ENCODE data around the gene SYAP1.

SYAP1 gene

DNA sequence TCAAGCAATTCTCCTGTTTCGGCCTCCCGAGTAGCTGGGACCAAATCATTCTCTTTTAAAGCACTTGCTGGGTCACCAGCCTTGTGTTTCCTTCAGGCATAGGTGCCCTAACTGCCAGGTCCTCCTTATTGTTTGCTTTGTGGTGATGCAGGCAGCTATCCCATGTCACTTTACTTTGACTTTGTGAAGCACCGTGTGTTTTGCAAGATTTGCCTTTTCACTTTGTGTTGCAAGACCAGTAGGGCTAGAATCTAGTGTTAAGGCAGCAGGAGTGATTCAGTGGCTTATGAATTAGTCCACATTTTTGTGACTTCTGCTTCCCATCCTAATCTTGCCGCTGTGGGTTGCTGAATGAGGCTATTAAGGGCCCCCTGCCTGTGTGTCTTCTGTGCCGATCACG is 20.2 kb downstream of the SYAP1 start:
- no peak for TF ChIP-seq SIN3A (IDR thresholded peaks at IDR 0.05; ENCODE audit: borderline replicate concordance, insufficient read depth, low read length)
- TF ChIP-seq, protein P1, sequence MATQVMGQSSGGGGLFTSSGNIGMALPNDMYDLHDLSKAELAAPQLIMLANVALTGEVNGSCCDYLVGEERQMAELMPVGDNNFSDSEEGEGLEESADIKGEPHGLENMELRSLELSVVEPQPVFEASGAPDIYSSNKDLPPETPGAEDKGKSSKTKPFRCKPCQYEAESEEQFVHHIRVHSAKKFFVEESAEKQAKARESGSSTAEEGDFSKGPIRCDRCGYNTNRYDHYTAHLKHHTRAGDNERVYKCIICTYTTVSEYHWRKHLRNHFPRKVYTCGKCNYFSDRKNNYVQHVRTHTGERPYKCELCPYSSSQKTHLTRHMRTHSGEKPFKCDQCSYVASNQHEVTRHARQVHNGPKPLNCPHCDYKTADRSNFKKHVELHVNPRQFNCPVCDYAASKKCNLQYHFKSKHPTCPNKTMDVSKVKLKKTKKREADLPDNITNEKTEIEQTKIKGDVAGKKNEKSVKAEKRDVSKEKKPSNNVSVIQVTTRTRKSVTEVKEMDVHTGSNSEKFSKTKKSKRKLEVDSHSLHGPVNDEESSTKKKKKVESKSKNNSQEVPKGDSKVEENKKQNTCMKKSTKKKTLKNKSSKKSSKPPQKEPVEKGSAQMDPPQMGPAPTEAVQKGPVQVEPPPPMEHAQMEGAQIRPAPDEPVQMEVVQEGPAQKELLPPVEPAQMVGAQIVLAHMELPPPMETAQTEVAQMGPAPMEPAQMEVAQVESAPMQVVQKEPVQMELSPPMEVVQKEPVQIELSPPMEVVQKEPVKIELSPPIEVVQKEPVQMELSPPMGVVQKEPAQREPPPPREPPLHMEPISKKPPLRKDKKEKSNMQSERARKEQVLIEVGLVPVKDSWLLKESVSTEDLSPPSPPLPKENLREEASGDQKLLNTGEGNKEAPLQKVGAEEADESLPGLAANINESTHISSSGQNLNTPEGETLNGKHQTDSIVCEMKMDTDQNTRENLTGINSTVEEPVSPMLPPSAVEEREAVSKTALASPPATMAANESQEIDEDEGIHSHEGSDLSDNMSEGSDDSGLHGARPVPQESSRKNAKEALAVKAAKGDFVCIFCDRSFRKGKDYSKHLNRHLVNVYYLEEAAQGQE (IDR thresholded peaks at IDR 0.05; ENCODE audit: insufficient read depth in 1 of 2, low read depth in 2 of 2, low read length in 2 of 2) = no peak
- no peak for TF ChIP-seq POLR2AphosphoS5 (IDR thresholded peaks at IDR 0.05; ENCODE audit: low read depth, low read length)

DNA sequence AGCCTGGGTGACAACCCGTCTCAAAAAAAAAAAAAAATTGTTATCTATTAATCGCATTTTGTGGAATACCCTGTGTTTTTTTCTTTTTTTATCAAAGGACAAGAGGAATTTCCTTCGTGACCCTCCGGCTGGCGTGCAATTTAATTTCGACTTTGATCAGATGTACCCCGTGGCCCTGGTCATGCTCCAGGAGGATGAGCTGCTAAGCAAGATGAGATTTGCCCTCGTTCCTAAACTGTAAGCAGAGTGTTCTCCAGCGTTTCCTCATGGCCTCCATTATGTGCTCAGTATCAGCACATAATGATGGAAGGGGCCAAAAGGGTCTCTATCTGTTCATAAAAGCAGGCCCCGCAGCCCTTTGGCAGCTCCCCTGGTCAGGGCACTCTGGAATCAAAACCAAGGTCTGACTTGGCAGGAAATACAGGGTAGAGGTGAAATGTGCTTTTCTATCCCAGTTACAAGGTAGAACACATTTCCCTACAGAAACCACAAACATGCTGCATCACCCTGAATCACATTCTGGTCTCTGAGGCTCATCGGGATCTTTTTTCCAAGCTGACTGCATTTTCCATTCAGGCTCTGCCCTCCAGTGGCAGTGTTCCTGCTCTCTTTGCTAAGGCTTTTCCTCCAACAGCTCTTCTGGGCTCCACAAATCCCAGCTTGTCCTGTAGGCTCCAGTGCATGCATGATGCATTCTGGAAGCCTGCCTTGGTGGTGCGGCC is 24.4 kb downstream of the SYAP1 start:
- TF ChIP-seq POLR2AphosphoS5 (IDR thresholded peaks at IDR 0.05; ENCODE audit: low read depth, low read length) (no peak), TAF1 (IDR thresholded peaks at IDR 0.05; ENCODE audit: borderline replicate concordance, insufficient read depth, low read length) (no peak), FOXP2 (optimal IDR thresholded peaks at IDR 0.05; ENCODE audit: borderline replicate concordance, extremely low read depth, extremely low read length, insufficient read depth) (no peak)

DNA sequence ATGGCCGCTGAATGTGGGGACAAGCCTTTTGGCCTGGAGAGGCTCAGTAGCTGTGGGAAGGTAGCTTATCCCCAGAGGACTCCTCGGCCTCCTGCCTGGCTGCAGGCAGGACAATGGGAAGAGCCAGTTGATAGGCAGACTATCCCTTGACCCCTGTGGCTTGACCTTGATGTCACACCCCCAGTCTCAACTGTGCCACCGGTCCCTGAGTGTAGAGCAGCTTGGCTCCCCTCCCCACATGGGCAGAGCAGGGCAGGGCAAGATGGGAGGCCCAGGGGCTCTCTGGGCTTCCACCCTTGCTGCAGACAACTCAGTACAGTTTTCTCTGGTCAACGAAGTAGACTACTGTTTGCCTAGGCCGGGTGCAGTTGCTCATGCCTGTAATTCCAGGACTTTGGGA is 25.7 kb downstream of the SYAP1 start:
- TF ChIP-seq SIN3A (IDR thresholded peaks at IDR 0.05; ENCODE audit: borderline replicate concordance, insufficient read depth, low read length) (no peak), TAF1 (IDR thresholded peaks at IDR 0.05; ENCODE audit: borderline replicate concordance, insufficient read depth, low read length) (no peak), FOXP2 (optimal IDR thresholded peaks at IDR 0.05; ENCODE audit: borderline replicate concordance, extremely low read depth, extremely low read length, insufficient read depth) (no peak)

DNA sequence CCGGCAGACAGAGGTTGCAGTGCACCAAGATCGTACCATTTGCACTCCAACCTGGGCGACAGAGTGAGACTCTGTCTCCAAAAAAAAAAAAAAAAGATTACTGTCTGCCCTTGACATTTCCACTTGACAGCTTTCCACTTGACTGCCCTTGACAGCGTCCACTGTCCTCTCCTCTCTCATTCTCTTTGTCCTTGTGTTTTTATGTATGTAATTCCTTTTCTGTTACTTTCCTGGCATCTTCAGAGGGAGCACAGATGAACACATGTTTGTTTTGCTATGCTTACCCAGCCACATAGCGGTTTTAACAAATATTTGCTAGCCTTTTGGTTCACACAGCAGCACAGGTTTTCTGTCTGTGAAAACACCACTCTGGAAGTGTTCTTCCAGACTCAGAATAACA is 26.2 kb downstream of the SYAP1 start:
- TF ChIP-seq SIN3A (IDR thresholded peaks at IDR 0.05; ENCODE audit: borderline replicate concordance, insufficient read depth, low read length) (no peak), POLR2AphosphoS5 (IDR thresholded peaks at IDR 0.05; ENCODE audit: low read depth, low read length) (no peak), TAF1 (IDR thresholded peaks at IDR 0.05; ENCODE audit: borderline replicate concordance, insufficient read depth, low read length) (no peak), FOXP2 (optimal IDR thresholded peaks at IDR 0.05; ENCODE audit: borderline replicate concordance, extremely low read depth, extremely low read length, insufficient read depth) (no peak)
- TF ChIP-seq, protein P1 (IDR thresholded peaks at IDR 0.05; ENCODE audit: insufficient read depth in 1 of 2, low read depth in 2 of 2, low read length in 2 of 2) = no peak

DNA sequence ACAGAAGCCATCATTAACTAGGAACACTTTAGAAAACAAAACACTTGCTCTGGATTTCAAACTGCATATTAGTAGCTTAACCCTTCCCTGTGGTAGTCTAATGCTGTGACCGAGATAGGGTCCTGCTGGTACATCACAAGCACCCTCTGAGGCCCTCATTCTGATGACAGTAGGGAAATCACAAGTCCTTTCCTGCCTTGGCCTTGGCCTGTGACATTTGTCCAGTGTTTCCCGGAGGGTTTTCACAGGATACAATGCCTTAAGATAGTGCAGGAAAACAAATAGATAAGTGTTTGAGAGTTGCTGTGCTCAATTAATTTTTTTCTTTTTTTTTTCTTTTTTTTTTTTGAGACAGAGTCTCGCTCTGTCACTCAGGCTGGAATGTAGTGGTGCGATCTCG is 29.0 kb downstream of the SYAP1 start:
- TF ChIP-seq, protein P1 (IDR thresholded peaks at IDR 0.05; ENCODE audit: insufficient read depth in 1 of 2, low read depth in 2 of 2, low read length in 2 of 2) = no peak
- TF ChIP-seq POLR2AphosphoS5 (IDR thresholded peaks at IDR 0.05; ENCODE audit: low read depth, low read length) = no peak
- no peak for TF ChIP-seq SIN3A (IDR thresholded peaks at IDR 0.05; ENCODE audit: borderline replicate concordance, insufficient read depth, low read length)
- TF ChIP-seq FOXP2 (optimal IDR thresholded peaks at IDR 0.05; ENCODE audit: borderline replicate concordance, extremely low read depth, extremely low read length, insufficient read depth) = no peak
- TF ChIP-seq TAF1 (IDR thresholded peaks at IDR 0.05; ENCODE audit: borderline replicate concordance, insufficient read depth, low read length) = no peak

DNA sequence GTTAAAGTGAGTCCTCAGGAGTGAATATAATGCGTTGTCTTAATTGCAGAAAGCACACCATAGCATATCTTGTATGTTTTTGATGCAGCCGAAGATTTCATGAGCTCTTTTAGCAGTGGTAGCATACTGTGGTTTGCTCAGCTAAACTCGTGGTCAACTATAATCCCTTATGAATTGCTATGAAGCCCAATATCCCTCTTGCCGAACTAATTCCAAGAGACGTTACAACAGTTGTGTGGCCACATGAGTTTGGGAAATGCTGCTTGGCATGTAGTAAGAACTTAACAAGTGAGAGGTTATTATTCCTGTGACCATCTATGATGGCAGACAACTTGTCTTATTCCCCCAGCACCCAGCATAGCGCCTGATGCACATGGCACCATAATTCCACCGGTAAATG is 30.7 kb downstream of the SYAP1 start:
- TF ChIP-seq POLR2AphosphoS5 (IDR thresholded peaks at IDR 0.05; ENCODE audit: low read depth, low read length) (no peak), TAF1 (IDR thresholded peaks at IDR 0.05; ENCODE audit: borderline replicate concordance, insufficient read depth, low read length) (no peak), SIN3A (IDR thresholded peaks at IDR 0.05; ENCODE audit: borderline replicate concordance, insufficient read depth, low read length) (no peak), FOXP2 (optimal IDR thresholded peaks at IDR 0.05; ENCODE audit: borderline replicate concordance, extremely low read depth, extremely low read length, insufficient read depth) (no peak)
- TF ChIP-seq, protein P1 (IDR thresholded peaks at IDR 0.05; ENCODE audit: insufficient read depth in 1 of 2, low read depth in 2 of 2, low read length in 2 of 2) = no peak
